GOT3 (cell line): ENCODE results near the gene HBZ.
"Not testable (repeated sequence)": the region's sequence is repeated elsewhere in the genome, so short reads cannot be mapped to it uniquely, and the experiment has no call there.

Experiments used
- DNase-seq: peaks from one replicate; lab custom pipeline; 2025; ENCODE audit warnings: mixed read lengths; lab: John Stamatoyannopoulos, UW

HBZ gene

DNA sequence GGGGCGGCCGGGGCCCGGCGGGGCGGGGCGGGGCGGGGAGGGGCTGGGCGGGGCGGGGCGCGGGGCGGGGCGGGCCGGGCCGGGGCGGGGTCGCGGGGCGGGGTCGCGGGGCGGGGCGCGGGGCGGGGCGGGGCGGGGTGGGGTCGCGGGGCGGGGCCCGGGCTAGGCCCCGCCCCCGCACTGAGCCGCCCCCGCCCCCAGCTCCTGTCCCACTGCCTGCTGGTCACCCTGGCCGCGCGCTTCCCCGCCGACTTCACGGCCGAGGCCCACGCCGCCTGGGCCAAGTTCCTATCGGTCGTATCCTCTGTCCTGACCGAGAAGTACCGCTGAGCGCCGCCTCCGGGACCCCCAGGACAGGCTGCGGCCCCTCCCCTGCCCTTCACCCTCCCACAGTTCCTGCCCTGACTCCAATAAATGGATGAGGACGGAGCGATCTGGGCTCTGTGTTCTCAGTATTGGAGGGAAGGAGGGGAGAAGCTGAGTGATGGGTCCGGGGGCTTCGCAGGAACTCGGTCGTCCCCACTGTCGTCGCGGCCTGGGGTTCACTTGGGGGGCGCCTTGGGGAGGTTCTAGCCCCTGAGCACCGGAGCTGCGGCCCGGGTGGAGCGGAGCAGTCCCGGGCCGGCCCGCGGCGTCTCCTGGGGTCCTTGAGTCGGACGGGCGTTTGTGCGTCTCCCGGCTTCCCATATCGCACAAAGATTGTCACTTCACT, 12.5 kb downstream of the HBZ start:
- DNase-seq, result no peak

DNA sequence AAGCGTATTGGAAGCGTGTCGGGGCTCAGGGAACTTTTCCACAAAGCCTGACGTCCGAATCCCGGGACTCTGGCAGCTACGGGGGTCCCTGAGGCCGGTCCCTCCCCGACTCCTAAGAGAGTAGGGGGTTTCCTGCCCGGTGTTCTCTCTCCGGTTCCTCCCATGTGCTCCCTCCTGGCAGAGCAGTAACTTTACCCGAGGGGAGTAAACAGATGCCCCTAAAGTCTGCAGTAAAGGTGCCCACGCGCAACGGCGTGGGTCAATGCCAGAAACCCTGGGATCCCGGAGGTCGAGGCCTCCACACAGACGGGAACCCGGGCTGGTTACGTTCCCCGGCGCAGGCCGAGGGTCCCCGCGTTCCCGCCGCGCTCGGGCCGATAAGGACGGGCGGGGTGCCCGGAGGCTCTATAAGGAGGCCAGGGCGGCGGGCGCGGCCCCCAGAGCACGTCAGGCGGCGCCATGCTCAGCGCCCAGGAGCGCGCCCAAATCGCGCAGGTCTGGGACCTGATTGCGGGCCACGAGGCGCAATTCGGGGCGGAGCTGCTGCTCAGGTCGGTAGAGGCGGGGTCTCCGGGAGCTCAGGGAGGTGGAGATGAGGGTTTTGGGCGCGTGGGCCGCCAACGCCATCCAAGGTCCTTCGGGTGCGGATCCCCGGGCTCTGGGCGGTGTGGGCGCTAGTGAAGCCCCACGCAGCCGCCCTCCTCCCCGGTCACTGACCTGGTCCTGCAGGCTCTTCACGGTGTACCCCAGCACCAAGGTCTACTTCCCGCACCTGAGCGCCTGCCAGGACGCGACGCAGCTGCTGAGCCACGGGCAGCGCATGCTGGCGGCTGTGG, 13.3 kb downstream of the HBZ start, which contains the start of gene HBM:
Gene HBM (plus strand): TSS at position 440 of the 836 bp plus-strand sequence. CDS start 20 bp downstream, at position 460.
- no peak for DNase-seq

DNA sequence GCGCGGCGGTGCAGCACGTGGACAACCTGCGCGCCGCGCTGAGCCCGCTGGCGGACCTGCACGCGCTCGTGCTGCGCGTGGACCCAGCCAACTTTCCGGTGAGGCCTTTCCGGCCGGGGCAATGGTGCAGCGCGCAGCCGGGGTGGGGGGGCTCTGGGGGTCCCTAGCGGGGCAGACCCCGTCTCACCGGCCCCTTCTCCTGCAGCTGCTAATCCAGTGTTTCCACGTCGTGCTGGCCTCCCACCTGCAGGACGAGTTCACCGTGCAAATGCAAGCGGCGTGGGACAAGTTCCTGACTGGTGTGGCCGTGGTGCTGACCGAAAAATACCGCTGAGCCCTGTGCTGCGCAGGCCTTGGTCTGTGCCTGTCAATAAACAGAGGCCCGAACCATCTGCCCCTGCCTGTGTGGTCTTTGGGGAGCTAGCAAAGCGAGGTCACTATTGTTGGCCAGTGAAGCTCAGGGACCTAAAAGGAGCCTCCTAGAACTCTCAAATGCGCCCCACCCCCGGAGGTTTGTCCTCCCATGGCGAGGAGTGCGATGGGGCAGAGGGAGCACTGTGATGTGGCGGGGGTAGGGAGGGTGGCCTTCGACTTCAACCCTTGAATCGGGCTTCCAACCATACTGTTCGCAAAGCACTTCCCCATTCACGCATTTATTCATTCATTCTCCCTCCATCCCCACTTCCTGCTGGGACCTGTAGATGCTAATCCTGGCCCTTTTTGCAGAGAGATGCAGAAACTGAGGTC, 14.1 kb downstream of the HBZ start:
- DNase-seq, result no peak

DNA sequence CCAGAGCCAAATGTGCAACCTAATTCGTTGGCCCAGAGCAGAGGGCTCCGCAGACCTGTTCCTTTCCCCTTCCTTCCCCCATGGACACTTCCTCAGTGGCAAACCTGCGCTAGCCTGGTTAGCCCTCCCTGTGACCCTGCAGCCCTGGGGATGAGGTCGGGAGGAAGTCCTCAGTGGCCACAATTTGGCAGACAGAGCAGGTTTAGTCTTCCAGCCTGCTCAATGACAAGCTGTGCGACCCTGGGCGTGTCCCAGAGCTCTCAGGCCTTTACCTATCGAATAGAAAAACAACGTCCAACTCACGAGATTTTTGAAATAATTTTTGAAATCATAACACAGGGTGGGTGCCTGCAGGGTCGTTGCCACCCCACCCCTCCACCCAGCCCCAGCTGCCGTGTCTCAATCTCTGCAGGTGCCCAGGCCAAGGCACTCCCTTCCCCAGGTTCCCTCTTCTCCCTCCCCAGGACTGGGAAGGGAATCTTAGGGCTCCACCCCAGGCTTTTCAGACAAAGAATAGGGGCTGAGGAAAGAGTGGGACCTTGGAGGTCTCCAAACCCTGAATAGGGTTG, 14.8 kb downstream of the HBZ start:
- DNase-seq, result no peak

DNA sequence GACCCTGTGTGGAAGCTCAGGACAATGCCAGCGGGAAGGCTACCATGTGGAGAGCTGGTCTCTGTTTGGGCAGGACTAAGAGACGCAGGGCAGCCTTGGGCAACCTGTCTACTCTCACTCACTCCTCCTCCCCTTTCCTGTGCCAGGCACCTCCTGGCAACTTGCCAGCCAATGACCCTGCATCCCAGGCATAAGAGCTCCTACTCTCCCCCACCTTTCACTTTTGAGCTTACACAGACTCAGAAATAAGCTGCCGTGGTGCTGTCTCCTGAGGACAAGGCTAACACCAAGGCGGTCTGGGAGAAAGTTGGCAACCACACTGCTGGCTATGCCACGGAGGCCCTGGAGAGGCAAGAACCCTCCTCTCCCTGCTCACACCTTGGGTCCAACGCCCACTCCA, 16.0 kb downstream of the HBZ start:
- DNase-seq, result no peak

DNA sequence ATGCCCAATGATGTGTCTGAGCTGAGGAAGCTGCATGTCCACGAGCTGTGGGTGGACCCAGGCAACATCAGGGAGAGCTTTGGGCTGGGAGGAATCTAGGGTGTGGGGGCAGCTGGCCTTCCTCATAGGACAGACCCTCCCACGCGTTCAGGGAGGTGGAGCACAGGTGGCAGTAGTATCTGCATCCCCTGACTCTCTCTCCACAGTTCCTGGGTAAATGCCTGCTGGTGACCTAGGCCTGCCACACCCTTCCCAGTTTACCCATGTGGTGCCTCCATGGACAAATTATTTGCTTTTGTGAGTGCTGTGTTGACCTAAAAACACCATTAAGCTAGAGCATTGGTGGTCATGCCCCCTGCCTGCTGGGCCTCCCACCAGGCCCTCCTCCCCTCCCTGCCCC, 16.6 kb downstream of the HBZ start:
- no peak for DNase-seq

DNA sequence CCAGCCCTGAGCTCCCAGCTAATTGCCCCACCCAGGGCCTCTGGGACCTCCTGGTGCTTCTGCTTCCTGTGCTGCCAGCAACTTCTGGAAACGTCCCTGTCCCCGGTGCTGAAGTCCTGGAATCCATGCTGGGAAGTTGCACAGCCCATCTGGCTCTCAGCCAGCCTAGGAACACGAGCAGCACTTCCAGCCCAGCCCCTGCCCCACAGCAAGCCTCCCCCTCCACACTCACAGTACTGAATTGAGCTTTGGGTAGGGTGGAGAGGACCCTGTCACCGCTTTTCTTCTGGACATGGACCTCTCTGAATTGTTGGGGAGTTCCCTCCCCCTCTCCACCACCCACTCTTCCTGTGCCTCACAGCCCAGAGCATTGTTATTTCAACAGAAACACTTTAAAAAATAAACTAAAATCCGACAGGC, 17.7 kb downstream of the HBZ start:
- not testable (repeated sequence) for DNase-seq

DNA sequence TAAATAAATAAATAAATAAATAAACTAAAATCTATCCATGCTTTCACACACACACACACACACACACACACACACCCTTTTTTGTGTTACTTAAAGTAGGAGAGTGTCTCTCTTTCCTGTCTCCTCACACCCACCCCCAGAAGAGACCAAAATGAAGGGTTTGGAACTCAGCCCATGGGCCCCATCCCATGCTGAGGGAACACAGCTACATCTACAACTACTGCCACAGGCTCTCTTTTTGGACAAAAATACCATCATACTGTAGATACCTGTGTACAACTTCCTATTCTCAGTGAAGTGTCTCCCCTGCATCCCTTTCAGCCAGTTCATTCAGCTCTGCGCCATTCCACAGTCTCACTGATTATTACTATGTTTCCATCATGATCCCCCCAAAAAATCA, 18.3 kb downstream of the HBZ start:
- DNase-seq, result no peak

DNA sequence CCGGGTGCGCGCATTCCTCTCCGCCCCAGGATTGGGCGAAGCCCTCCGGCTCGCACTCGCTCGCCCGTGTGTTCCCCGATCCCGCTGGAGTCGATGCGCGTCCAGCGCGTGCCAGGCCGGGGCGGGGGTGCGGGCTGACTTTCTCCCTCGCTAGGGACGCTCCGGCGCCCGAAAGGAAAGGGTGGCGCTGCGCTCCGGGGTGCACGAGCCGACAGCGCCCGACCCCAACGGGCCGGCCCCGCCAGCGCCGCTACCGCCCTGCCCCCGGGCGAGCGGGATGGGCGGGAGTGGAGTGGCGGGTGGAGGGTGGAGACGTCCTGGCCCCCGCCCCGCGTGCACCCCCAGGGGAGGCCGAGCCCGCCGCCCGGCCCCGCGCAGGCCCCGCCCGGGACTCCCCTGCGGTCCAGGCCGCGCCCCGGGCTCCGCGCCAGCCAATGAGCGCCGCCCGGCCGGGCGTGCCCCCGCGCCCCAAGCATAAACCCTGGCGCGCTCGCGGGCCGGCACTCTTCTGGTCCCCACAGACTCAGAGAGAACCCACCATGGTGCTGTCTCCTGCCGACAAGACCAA, 20.0 kb downstream of the HBZ start, which contains the start of gene HBA2:
Gene HBA2 (plus strand): TSS at position 503 of the 568 bp plus-strand sequence. CDS start 37 bp downstream, at position 540.
- not testable (repeated sequence) for DNase-seq

DNA sequence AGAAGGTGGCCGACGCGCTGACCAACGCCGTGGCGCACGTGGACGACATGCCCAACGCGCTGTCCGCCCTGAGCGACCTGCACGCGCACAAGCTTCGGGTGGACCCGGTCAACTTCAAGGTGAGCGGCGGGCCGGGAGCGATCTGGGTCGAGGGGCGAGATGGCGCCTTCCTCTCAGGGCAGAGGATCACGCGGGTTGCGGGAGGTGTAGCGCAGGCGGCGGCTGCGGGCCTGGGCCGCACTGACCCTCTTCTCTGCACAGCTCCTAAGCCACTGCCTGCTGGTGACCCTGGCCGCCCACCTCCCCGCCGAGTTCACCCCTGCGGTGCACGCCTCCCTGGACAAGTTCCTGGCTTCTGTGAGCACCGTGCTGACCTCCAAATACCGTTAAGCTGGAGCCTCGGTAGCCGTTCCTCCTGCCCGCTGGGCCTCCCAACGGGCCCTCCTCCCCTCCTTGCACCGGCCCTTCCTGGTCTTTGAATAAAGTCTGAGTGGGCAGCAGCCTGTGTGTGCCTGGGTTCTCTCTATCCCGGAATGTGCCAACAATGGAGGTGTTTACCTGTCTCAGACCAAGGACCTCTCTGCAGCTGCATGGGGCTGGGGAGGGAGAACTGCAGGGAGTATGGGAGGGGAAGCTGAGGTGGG, 20.9 kb downstream of the HBZ start:
- DNase-seq, result not testable (repeated sequence)

DNA sequence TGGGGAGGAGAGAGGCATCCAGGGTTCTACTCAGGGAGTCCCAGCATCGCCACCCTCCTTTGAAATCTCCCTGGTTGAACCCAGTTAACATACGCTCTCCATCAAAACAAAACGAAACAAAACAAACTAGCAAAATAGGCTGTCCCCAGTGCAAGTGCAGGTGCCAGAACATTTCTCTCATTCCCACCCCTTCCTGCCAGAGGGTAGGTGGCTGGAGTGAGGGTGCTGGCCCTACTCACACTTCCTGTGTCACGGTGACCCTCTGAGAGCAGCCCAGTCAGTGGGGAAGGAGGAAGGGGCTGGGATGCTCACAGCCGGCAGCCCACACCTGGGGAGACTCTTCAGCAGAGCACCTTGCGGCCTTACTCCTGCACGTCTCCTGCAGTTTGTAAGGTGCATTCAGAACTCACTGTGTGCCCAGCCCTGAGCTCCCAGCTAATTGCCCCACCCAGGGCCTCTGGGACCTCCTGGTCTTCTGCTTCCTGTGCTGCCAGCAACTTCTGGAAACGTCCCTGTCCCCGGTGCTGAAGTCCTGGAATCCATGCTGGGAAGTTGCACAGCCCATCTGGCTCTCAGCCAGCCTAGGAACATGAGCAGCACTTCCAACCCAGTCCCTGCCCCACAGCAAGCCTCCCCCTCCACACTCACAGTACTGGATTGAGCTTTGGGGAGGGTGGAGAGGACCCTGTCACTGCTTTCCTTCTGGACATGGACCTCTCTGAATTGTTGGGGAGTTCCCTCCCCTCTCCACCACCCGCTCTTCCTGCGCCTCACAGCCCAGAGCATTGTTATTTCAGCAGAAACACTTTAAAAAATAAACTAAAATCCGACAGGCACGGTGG, 21.7 kb downstream of the HBZ start:
- not testable (repeated sequence) for DNase-seq

DNA sequence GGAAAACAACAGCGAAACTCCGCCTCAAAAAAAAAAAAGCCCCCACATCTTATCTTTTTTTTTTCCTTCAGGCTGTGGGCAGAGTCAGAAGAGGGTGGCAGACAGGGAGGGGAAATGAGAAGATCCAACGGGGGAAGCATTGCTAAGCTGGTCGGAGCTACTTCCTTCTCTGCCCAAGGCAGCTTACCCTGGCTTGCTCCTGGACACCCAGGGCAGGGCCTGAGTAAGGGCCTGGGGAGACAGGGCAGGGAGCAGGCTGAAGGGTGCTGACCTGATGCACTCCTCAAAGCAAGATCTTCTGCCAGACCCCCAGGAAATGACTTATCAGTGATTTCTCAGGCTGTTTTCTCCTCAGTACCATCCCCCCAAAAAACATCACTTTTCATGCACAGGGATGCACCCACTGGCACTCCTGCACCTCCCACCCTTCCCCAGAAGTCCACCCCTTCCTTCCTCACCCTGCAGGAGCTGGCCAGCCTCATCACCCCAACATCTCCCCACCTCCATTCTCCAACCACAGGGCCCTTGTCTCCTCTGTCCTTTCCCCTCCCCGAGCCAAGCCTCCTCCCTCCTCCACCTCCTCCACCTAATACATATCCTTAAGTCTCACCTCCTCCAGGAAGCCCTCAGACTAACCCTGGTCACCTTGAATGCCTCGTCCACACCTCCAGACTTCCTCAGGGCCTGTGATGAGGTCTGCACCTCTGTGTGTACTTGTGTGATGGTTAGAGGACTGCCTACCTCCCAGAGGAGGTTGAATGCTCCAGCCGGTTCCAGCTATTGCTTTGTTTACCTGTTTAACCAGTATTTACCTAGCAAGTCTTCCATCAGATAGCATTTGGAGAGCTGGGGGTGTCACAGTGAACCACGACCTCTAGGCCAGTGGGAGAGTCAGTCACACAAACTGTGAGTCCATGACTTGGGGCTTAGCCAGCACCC, 22.8 kb downstream of the HBZ start:
- DNase-seq, result no peak

DNA sequence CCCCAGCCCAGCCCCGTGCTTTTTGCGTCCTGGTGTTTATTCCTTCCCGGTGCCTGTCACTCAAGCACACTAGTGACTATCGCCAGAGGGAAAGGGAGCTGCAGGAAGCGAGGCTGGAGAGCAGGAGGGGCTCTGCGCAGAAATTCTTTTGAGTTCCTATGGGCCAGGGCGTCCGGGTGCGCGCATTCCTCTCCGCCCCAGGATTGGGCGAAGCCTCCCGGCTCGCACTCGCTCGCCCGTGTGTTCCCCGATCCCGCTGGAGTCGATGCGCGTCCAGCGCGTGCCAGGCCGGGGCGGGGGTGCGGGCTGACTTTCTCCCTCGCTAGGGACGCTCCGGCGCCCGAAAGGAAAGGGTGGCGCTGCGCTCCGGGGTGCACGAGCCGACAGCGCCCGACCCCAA, 23.6 kb downstream of the HBZ start:
- DNase-seq, result not testable (repeated sequence)

DNA sequence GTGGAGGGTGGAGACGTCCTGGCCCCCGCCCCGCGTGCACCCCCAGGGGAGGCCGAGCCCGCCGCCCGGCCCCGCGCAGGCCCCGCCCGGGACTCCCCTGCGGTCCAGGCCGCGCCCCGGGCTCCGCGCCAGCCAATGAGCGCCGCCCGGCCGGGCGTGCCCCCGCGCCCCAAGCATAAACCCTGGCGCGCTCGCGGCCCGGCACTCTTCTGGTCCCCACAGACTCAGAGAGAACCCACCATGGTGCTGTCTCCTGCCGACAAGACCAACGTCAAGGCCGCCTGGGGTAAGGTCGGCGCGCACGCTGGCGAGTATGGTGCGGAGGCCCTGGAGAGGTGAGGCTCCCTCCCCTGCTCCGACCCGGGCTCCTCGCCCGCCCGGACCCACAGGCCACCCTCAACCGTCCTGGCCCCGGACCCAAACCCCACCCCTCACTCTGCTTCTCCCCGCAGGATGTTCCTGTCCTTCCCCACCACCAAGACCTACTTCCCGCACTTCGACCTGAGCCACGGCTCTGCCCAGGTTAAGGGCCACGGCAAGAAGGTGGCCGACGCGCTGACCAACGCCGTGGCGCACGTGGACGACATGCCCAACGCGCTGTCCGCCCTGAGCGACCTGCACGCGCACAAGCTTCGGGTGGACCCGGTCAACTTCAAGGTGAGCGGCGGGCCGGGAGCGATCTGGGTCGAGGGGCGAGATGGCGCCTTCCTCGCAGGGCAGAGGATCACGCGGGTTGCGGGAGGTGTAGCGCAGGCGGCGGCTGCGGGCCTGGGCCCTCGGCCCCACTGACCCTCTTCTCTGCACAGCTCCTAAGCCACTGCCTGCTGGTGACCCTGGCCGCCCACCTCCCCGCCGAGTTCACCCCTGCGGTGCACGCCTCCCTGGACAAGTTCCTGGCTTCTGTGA, 24.3 kb downstream of the HBZ start, which contains the start of gene HBA1:
Gene HBA1 (plus strand): TSS at position 204 of the 906 bp plus-strand sequence. CDS start 37 bp downstream, at position 241.
- not testable (repeated sequence) for DNase-seq

DNA sequence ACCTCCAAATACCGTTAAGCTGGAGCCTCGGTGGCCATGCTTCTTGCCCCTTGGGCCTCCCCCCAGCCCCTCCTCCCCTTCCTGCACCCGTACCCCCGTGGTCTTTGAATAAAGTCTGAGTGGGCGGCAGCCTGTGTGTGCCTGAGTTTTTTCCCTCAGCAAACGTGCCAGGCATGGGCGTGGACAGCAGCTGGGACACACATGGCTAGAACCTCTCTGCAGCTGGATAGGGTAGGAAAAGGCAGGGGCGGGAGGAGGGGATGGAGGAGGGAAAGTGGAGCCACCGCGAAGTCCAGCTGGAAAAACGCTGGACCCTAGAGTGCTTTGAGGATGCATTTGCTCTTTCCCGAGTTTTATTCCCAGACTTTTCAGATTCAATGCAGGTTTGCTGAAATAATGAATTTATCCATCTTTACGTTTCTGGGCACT, 25.0 kb downstream of the HBZ start:
- DNase-seq, result no peak

DNA sequence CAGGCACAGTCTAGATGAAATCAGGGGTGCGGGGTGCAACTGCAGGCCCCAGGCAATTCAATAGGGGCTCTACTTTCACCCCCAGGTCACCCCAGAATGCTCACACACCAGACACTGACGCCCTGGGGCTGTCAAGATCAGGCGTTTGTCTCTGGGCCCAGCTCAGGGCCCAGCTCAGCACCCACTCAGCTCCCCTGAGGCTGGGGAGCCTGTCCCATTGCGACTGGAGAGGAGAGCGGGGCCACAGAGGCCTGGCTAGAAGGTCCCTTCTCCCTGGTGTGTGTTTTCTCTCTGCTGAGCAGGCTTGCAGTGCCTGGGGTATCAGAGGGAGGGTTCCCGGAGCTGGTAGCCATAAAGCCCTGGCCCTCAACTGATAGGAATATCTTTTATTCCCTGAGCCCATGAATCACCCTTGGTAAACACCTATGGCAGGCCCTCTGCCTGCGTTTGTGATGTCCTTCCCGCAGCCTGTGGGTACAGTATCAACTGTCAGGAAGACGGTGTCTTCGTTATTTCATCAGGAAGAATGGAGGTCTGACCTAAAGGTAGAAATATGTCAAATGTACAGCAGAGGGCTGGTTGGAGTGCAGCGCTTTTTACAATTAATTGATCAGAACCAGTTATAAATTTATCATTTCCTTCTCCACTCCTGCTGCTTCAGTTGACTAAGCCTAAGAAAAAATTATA, 25.7 kb downstream of the HBZ start:
- no peak for DNase-seq

DNA sequence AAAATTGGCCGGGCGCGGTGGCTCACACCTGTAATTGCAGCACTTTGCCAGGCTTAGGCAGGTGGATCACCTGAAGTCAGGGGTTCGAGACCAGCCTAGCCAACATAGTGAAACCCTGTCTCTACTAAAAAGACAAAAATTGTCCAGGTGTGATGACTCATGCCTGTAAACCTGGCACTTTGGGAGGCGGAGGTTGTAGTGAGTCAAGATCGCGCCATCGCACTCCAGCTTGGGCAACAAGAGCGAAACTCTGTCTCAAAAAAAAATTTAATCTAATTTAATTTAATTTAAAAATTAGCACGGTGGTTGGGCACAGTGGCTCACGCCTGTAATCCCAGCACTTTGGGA, 26.2 kb downstream of the HBZ start:
- DNase-seq, result no peak
